ENCODE data around the gene RHOBTB1.

RHOBTB1 gene

DNA sequence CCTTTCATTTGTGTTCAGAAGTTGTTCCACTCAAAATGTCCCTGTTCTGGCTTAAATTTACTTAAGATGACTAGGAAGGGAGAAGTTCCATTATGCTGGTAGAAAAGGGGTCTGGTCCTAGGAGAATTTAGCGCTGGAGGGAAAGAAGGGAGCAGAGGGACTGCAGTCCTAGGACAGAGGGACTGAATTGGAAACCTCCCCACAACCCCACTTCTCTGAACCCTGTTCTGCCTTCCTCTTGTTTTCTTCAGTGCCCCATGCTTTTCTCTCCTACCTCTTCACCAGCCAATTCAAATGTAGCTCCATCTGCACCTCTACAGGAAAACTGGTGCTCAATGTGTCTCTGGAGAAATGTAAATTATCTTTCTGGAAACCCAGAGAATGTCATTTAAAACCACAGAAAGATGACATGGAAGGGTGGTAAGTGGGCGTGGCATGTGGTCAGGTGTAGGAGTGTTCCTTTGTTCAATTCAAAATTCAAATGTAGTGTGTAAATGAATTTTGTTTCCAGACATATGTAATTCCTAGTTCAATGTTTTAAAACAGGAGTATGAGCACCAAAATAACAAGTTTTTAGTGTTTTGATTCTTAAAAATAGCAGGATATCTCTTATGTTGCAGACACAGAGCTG, 24.0 kb upstream of the RHOBTB1 start:
- no peak overlapping the region for H3K4me3 ChIP-seq (ENCODE audit: low read depth, low read length)
- ChIA-PET CTCF (interaction anchor here (0.7 to 1.3 kb wide), 2 partner anchors 59 to 85 kb away, joined by 4 read pairs; no protein-coding TSS in a partner anchor), POLR2A (no interaction called here)
- H3K9me3 ChIP-seq (ENCODE audit: control insufficient read depth, insufficient read depth, low read depth, low read length) = no peaks in the 10 kb centered on the region
- TF ChIP-seq ZNF658 (tag by site-specific recombination; IDR thresholded peaks at IDR 0.05) = no peak
- TF ChIP-seq BCL11B (tag by site-specific recombination; IDR thresholded peaks at IDR 0.05; ENCODE audit: low read depth) = no peak
- TF ChIP-seq, protein P1, sequence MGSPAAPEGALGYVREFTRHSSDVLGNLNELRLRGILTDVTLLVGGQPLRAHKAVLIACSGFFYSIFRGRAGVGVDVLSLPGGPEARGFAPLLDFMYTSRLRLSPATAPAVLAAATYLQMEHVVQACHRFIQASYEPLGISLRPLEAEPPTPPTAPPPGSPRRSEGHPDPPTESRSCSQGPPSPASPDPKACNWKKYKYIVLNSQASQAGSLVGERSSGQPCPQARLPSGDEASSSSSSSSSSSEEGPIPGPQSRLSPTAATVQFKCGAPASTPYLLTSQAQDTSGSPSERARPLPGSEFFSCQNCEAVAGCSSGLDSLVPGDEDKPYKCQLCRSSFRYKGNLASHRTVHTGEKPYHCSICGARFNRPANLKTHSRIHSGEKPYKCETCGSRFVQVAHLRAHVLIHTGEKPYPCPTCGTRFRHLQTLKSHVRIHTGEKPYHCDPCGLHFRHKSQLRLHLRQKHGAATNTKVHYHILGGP (tag by site-specific recombination; IDR thresholded peaks at IDR 0.05) = no peak
- TF ChIP-seq ZNF239 (tag by site-specific recombination; IDR thresholded peaks at IDR 0.05) = no peak
- no peak for TF ChIP-seq ZNF830 (tag by site-specific recombination; IDR thresholded peaks at IDR 0.05; ENCODE audit: low read depth)
- peak; percentile 47; the same call in 1 of the 2 replicates for TF ChIP-seq KLF9 (tag by site-specific recombination; IDR thresholded peaks at IDR 0.05; ENCODE audit: low read depth)
- no peak for TF ChIP-seq ZNF2 (tag by site-specific recombination; IDR thresholded peaks at IDR 0.05)
- TF ChIP-seq, protein P2, sequence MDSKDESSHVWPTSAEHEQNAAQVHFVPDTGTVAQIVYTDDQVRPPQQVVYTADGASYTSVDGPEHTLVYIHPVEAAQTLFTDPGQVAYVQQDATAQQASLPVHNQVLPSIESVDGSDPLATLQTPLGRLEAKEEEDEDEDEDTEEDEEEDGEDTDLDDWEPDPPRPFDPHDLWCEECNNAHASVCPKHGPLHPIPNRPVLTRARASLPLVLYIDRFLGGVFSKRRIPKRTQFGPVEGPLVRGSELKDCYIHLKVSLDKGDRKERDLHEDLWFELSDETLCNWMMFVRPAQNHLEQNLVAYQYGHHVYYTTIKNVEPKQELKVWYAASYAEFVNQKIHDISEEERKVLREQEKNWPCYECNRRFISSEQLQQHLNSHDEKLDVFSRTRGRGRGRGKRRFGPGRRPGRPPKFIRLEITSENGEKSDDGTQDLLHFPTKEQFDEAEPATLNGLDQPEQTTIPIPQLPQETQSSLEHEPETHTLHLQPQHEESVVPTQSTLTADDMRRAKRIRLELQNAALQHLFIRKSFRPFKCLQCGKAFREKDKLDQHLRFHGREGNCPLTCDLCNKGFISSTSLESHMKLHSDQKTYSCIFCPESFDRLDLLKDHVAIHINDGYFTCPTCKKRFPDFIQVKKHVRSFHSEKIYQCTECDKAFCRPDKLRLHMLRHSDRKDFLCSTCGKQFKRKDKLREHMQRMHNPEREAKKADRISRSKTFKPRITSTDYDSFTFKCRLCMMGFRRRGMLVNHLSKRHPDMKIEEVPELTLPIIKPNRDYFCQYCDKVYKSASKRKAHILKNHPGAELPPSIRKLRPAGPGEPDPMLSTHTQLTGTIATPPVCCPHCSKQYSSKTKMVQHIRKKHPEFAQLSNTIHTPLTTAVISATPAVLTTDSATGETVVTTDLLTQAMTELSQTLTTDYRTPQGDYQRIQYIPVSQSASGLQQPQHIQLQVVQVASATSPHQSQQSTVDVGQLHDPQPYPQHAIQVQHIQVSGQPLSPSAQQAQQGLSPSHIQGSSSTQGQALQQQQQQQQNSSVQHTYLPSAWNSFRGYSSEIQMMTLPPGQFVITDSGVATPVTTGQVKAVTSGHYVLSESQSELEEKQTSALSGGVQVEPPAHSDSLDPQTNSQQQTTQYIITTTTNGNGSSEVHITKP (tag by site-specific recombination; IDR thresholded peaks at IDR 0.05) = peak; percentile 84
- TF ChIP-seq ZNF146 (tag by site-specific recombination; IDR thresholded peaks at IDR 0.05) = no peak
- TF ChIP-seq, protein P3, sequence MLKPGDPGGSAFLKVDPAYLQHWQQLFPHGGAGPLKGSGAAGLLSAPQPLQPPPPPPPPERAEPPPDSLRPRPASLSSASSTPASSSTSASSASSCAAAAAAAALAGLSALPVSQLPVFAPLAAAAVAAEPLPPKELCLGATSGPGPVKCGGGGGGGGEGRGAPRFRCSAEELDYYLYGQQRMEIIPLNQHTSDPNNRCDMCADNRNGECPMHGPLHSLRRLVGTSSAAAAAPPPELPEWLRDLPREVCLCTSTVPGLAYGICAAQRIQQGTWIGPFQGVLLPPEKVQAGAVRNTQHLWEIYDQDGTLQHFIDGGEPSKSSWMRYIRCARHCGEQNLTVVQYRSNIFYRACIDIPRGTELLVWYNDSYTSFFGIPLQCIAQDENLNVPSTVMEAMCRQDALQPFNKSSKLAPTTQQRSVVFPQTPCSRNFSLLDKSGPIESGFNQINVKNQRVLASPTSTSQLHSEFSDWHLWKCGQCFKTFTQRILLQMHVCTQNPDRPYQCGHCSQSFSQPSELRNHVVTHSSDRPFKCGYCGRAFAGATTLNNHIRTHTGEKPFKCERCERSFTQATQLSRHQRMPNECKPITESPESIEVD (tag by site-specific recombination; IDR thresholded peaks at IDR 0.05) = no peak
- TF ChIP-seq ZFP3 (tag by site-specific recombination; IDR thresholded peaks at IDR 0.05; ENCODE audit: low read depth) = no peak
- TF ChIP-seq, protein P4, sequence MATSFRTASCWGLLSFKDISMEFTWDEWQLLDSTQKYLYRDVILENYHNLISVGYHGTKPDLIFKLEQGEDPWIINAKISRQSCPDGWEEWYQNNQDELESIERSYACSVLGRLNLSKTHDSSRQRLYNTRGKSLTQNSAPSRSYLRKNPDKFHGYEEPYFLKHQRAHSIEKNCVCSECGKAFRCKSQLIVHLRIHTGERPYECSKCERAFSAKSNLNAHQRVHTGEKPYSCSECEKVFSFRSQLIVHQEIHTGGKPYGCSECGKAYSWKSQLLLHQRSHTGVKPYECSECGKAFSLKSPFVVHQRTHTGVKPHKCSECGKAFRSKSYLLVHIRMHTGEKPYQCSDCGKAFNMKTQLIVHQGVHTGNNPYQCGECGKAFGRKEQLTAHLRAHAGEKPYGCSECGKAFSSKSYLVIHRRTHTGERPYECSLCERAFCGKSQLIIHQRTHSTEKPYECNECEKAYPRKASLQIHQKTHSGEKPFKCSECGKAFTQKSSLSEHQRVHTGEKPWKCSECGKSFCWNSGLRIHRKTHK (tag by site-specific recombination; IDR thresholded peaks at IDR 0.05) = no peak
- TF ChIP-seq, protein P5, sequence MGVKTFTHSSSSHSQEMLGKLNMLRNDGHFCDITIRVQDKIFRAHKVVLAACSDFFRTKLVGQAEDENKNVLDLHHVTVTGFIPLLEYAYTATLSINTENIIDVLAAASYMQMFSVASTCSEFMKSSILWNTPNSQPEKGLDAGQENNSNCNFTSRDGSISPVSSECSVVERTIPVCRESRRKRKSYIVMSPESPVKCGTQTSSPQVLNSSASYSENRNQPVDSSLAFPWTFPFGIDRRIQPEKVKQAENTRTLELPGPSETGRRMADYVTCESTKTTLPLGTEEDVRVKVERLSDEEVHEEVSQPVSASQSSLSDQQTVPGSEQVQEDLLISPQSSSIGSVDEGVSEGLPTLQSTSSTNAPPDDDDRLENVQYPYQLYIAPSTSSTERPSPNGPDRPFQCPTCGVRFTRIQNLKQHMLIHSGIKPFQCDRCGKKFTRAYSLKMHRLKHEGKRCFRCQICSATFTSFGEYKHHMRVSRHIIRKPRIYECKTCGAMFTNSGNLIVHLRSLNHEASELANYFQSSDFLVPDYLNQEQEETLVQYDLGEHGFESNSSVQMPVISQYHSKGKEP (tag by site-specific recombination; IDR thresholded peaks at IDR 0.05) = no peak
- TF ChIP-seq KLF10 (tag by site-specific recombination; IDR thresholded peaks at IDR 0.05) = 0 out of 2 replicates have a peak, but pooled peaks have one; percentile 40
- no peak for TF ChIP-seq ZNF223 (tag by site-specific recombination; IDR thresholded peaks at IDR 0.05)
- H3K36me3 ChIP-seq (ENCODE audit: control insufficient read depth in 2 of 2, insufficient read depth in 1 of 2, low read length in 2 of 2) = no peaks in the 10 kb centered on the region
- H3K4me1 ChIP-seq (ENCODE audit: control insufficient read depth, insufficient read depth, low read length) = peaks cover 3% of the 10 kb centered on the region; the same call in 1 of the 2 replicates
- no peak overlapping the region for H3K27ac ChIP-seq (ENCODE audit: extremely low read depth, low read depth, low read length)

Data from HEK293 (cell line).